ENCODE results near the gene EHMT2. TPM values are rescaled to one million over a fixed set of nuclear protein-coding genes. Genes with fewer than 3 reads are reported as not detected.

EHMT2 gene
- total RNA-seq, 1 donor from 2014 or later, result 35.8 TPM

- H3K36me3 Mint-ChIP-seq (ENCODE audit: low read depth, unreplicated experiment), result peaks cover 11% of the 10 kb centered on the region
- no peak for TF ChIP-seq CTCF (IDR thresholded peaks at IDR 0.05; ENCODE audit: insufficient read depth, low read depth, low read length)
- H3K9me3 ChIP-seq (ENCODE audit: insufficient read depth, low read depth, low read length), result no peaks in the 10 kb centered on the region
- peaks cover 10% of the 10 kb centered on the region for H4K20me1 ChIP-seq (ENCODE audit: insufficient read depth, low read length)
- H3K27ac ChIP-seq (ENCODE audit: low read depth, low read length), result no peak overlapping the region
- no peak overlapping the region for H3K4me3 ChIP-seq (ENCODE audit: insufficient read depth, low read depth, low read length)
- peak overlapping the region; percentile 95 for H3K4me2 ChIP-seq (ENCODE audit: low read length)
- H3K27ac Mint-ChIP-seq (ENCODE audit: unreplicated experiment), result no peak overlapping the region
- no peaks in the 10 kb centered on the region for H3K27me3 ChIP-seq (ENCODE audit: insufficient read depth, low read length)
- H3K9ac ChIP-seq (ENCODE audit: low read length), result no peak overlapping the region
- DNase-seq (ENCODE audit: low read depth) (no peak), FAIRE-seq (no peak)
- H3K4me3 Mint-ChIP-seq (ENCODE audit: unreplicated experiment), result peak overlapping the region; percentile 95
- H2AFZ ChIP-seq (ENCODE audit: low read depth, low read length), result no peak overlapping the region
- H3K4me1 ChIP-seq (ENCODE audit: insufficient read depth, low read length), result peaks cover 7% of the 10 kb centered on the region
- no peaks in the 10 kb centered on the region for H3K27me3 Mint-ChIP-seq (ENCODE audit: low read depth, unreplicated experiment)
- H3K79me2 ChIP-seq (ENCODE audit: insufficient read depth, low read length), result peaks cover 13% of the 10 kb centered on the region
- peaks cover 4% of the 10 kb centered on the region for H3K36me3 ChIP-seq (ENCODE audit: insufficient read depth, low read length)
- no peaks in the 10 kb centered on the region for H3K9me3 Mint-ChIP-seq (ENCODE audit: unreplicated experiment)
- H3K4me1 Mint-ChIP-seq (ENCODE audit: low read depth, unreplicated experiment), result peaks cover 7% of the 10 kb centered on the region
Observed at GRCh38 chr6:31861150-31861549, 36.3 kb downstream of the EHMT2 start.

- H3K9me3 ChIP-seq (ENCODE audit: insufficient read depth, low read depth, low read length), result no peaks in the 10 kb centered on the region
- no peak overlapping the region for H2AFZ ChIP-seq (ENCODE audit: low read depth, low read length)
- H3K27me3 ChIP-seq (ENCODE audit: insufficient read depth, low read length), result no peaks in the 10 kb centered on the region
- no peak for TF ChIP-seq EZH2 (IDR thresholded peaks at IDR 0.05; ENCODE audit: insufficient read depth, low read length)
- TF ChIP-seq CTCF (IDR thresholded peaks at IDR 0.05; ENCODE audit: insufficient read depth, low read depth, low read length), result no peak
- no peak overlapping the region for H3K9ac ChIP-seq (ENCODE audit: low read length)
- Mint-ChIP-seq H3K27ac (ENCODE audit: unreplicated experiment) (no peak overlapping the region), H3K4me1 (ENCODE audit: low read depth, unreplicated experiment) (peaks cover 7% of the 10 kb centered on the region), H3K27me3 (ENCODE audit: low read depth, unreplicated experiment) (no peaks in the 10 kb centered on the region), H3K9me3 (ENCODE audit: unreplicated experiment) (no peaks in the 10 kb centered on the region), H3K36me3 (ENCODE audit: low read depth, unreplicated experiment) (peaks cover 13% of the 10 kb centered on the region), H3K4me3 (ENCODE audit: unreplicated experiment) (no peak overlapping the region)
- H3K27ac ChIP-seq (ENCODE audit: low read depth, low read length), result no peak overlapping the region
- peaks cover 4% of the 10 kb centered on the region for H3K36me3 ChIP-seq (ENCODE audit: insufficient read depth, low read length)
- no peak overlapping the region for H3K4me3 ChIP-seq (ENCODE audit: insufficient read depth, low read depth, low read length)
- H3K79me2 ChIP-seq (ENCODE audit: insufficient read depth, low read length), result peaks cover 13% of the 10 kb centered on the region
- FAIRE-seq (no peak), DNase-seq (ENCODE audit: low read depth) (no peak)
- H3K4me1 ChIP-seq (ENCODE audit: insufficient read depth, low read length), result peaks cover 7% of the 10 kb centered on the region
- peaks cover 10% of the 10 kb centered on the region for H4K20me1 ChIP-seq (ENCODE audit: insufficient read depth, low read length)
- no peak overlapping the region for H3K4me2 ChIP-seq (ENCODE audit: low read length)
Observed at GRCh38 chr6:31860349-31860748, 37.1 kb downstream of the EHMT2 start.

- H3K4me1 Mint-ChIP-seq (ENCODE audit: low read depth, unreplicated experiment), result peaks cover 6% of the 10 kb centered on the region
- Histone ChIP-seq H4K20me1 (ENCODE audit: insufficient read depth, low read length) (peaks cover 10% of the 10 kb centered on the region), H3K4me2 (ENCODE audit: low read length) (no peak overlapping the region), H3K4me3 (ENCODE audit: insufficient read depth, low read depth, low read length) (no peak overlapping the region), H3K27me3 (ENCODE audit: insufficient read depth, low read length) (no peaks in the 10 kb centered on the region), H2AFZ (ENCODE audit: low read depth, low read length) (no peak overlapping the region), H3K4me1 (ENCODE audit: insufficient read depth, low read length) (peaks cover 7% of the 10 kb centered on the region), H3K36me3 (ENCODE audit: insufficient read depth, low read length) (peaks cover 4% of the 10 kb centered on the region), H3K9me3 (ENCODE audit: insufficient read depth, low read depth, low read length) (no peaks in the 10 kb centered on the region), H3K79me2 (ENCODE audit: insufficient read depth, low read length) (peaks cover 13% of the 10 kb centered on the region), H3K27ac (ENCODE audit: low read depth, low read length) (no peak overlapping the region), H3K9ac (ENCODE audit: low read length) (no peak overlapping the region)
- no peak overlapping the region for H3K27ac Mint-ChIP-seq (ENCODE audit: unreplicated experiment)
- TF ChIP-seq CTCF (IDR thresholded peaks at IDR 0.05; ENCODE audit: insufficient read depth, low read depth, low read length), result no peak
- no peak for TF ChIP-seq EZH2 (IDR thresholded peaks at IDR 0.05; ENCODE audit: insufficient read depth, low read length)
- H3K27me3 Mint-ChIP-seq (ENCODE audit: low read depth, unreplicated experiment), result no peaks in the 10 kb centered on the region
- FAIRE-seq (no peak), DNase-seq (ENCODE audit: low read depth) (no peak)
- H3K9me3 Mint-ChIP-seq (ENCODE audit: unreplicated experiment), result no peaks in the 10 kb centered on the region
- H3K4me3 Mint-ChIP-seq (ENCODE audit: unreplicated experiment), result no peak overlapping the region
- H3K36me3 Mint-ChIP-seq (ENCODE audit: low read depth, unreplicated experiment), result peaks cover 16% of the 10 kb centered on the region
Observed at GRCh38 chr6:31859923-31860322, 37.6 kb downstream of the EHMT2 start.

Measured in astrocyte (in vitro differentiated cells and primary cell).